CD4-positive, alpha-beta T cell treated with Interleukin-21 for 1 hour (primary cell): ENCODE data around the gene FBXO9.

Source experiments
- DNase-seq: peaks from one replicate; pipeline ENCODE4 v3.0.0-alpha.2; 2020

FBXO9 gene

GRCh38 chr6:53142810-53143209, 77.6 kb downstream of the FBXO9 start:
- no peak for DNase-seq

- no peak for DNase-seq
Measured at GRCh38 chr6:53143710-53144109, 78.5 kb downstream of the FBXO9 start.

- no peak for DNase-seq
Measured at GRCh38 chr6:53144802-53145201, 79.6 kb downstream of the FBXO9 start.

- DNase-seq: no peak
Measured at GRCh38 chr6:53148684-53149083, 83.5 kb downstream of the FBXO9 start, which contains the start of gene GCM1. GCM1 (minus strand) TSS chr6:53148841; CDS start chr6:53145632, 3,209 bp downstream.
